ENCODE measurements around the gene CDKN2AIPNL. TPM values are rescaled to one million over a fixed set of nuclear protein-coding genes. Genes with fewer than 3 reads are reported as not detected.

CDKN2AIPNL gene
- total RNA-seq, 1 experiment from 2014 or later: 63.0 TPM

DNA sequence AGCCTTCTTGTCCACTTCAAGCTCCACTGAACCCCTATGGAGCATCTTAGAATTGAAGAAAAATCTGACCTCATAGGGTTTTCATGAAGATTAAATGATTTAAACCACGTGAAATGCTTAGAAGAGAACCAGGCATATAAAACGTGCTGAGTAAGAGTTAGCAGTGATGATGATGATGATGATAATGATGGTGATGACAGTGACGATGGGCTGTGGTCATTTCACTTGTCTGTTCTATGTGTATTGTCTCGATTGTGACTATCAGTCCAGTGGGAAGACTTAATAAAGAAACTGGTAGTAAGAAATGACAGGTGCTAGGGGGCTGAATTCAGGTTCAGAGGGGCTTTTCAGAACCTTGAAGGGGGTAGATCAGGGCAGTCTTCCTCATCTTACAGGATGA lies 45.1 kb upstream of the CDKN2AIPNL start:
- no peak overlapping the region for H2AFZ ChIP-seq (ENCODE audit: low read depth, low read length, poor library complexity, severe bottlenecking)
- POLR2A ChIA-PET: no interaction called here
- no peak for ATAC-seq
- no peaks in the 10 kb centered on the region for H3K9me2 ChIP-seq (ENCODE audit: insufficient read depth)
- no peaks in the 10 kb centered on the region for H3K9me3 ChIP-seq (ENCODE audit: control insufficient read depth in 1 of 2, insufficient read depth in 1 of 2, low read depth in 1 of 2, low read length in 2 of 2)
- H3K4me1 ChIP-seq (ENCODE audit: control insufficient read depth in 1 of 2, insufficient read depth in 2 of 2, low read length in 2 of 2): peaks cover 9 to 17% of the 10 kb centered on the region in 2 experiments
- no peak overlapping the region for H3K4me3 ChIP-seq (replicated peaks in 1 of 2; ENCODE audit: low read depth in 1 of 2, low read length in 2 of 2)
- CTCF ChIA-PET: interaction anchor here (1.2 kb wide), 1 partner anchor 9 kb away, joined by 3 read pairs; no protein-coding TSS in a partner anchor
- RAD21 ChIA-PET (ENCODE audit: low non-redundant PET in 1 of 2, low total read pairs in 2 of 2, uncharacterized antibody in 2 of 2, unreplicated experiment in 2 of 2): no interaction called here
- H4K20me1 ChIP-seq (ENCODE audit: insufficient read depth): no peaks in the 10 kb centered on the region
- H3K9ac ChIP-seq (ENCODE audit: low read length): no peak overlapping the region
- TF ChIP-seq FOSL1 (IDR thresholded peaks at IDR 0.05; ENCODE audit: low read depth) (no peak), CEBPB (IDR thresholded peaks at IDR 0.05; ENCODE audit: low read depth) (no peak), MAX (IDR thresholded peaks at IDR 0.05) (no peak), YY1 (IDR thresholded peaks at IDR 0.05; ENCODE audit: extremely low read depth, insufficient replicate concordance, low read depth, low read length) (no peak), TCF7L2 (IDR thresholded peaks at IDR 0.05; ENCODE audit: borderline replicate concordance, extremely low read depth, insufficient read depth, insufficient read length) (no peak), EZH2phosphoT487 (IDR thresholded peaks at IDR 0.05; ENCODE audit: borderline replicate concordance) (no peak), ELF1 (IDR thresholded peaks at IDR 0.05; ENCODE audit: borderline replicate concordance, low read depth) (no peak), CBX3 (IDR thresholded peaks at IDR 0.05; ENCODE audit: low read depth) (no peak)
- TF ChIP-seq, protein P1, sequence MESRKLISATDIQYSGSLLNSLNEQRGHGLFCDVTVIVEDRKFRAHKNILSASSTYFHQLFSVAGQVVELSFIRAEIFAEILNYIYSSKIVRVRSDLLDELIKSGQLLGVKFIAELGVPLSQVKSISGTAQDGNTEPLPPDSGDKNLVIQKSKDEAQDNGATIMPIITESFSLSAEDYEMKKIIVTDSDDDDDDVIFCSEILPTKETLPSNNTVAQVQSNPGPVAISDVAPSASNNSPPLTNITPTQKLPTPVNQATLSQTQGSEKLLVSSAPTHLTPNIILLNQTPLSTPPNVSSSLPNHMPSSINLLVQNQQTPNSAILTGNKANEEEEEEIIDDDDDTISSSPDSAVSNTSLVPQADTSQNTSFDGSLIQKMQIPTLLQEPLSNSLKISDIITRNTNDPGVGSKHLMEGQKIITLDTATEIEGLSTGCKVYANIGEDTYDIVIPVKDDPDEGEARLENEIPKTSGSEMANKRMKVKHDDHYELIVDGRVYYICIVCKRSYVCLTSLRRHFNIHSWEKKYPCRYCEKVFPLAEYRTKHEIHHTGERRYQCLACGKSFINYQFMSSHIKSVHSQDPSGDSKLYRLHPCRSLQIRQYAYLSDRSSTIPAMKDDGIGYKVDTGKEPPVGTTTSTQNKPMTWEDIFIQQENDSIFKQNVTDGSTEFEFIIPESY (IDR thresholded peaks at IDR 0.05; ENCODE audit: extremely low read depth, insufficient replicate concordance, low read length): no peak
- TF ChIP-seq, protein P2, sequence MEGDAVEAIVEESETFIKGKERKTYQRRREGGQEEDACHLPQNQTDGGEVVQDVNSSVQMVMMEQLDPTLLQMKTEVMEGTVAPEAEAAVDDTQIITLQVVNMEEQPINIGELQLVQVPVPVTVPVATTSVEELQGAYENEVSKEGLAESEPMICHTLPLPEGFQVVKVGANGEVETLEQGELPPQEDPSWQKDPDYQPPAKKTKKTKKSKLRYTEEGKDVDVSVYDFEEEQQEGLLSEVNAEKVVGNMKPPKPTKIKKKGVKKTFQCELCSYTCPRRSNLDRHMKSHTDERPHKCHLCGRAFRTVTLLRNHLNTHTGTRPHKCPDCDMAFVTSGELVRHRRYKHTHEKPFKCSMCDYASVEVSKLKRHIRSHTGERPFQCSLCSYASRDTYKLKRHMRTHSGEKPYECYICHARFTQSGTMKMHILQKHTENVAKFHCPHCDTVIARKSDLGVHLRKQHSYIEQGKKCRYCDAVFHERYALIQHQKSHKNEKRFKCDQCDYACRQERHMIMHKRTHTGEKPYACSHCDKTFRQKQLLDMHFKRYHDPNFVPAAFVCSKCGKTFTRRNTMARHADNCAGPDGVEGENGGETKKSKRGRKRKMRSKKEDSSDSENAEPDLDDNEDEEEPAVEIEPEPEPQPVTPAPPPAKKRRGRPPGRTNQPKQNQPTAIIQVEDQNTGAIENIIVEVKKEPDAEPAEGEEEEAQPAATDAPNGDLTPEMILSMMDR (IDR thresholded peaks at IDR 0.05 in 2 of 3, conservative IDR thresholded peaks at IDR 0.05 in 1 of 3; ENCODE audit: borderline replicate concordance in 1 of 3, insufficient read depth in 1 of 3, low read depth in 2 of 3, low read length in 2 of 3): no peak
- BruUV-seq (replicated peaks): no TSS peak
- no peak overlapping the region for H3K4me2 ChIP-seq (ENCODE audit: low read length)
- no peak overlapping the region for H3K27ac ChIP-seq (ENCODE audit: low read depth, low read length)
- no peaks in the 10 kb centered on the region for H3K27me3 ChIP-seq (ENCODE audit: insufficient read depth, low read length)
- intact Hi-C loops (cut with micrococcal nuclease): no loop called here
- H3K79me2 ChIP-seq (ENCODE audit: insufficient read depth, low read length): no peaks in the 10 kb centered on the region
- no peaks in the 10 kb centered on the region for H3K36me3 ChIP-seq (ENCODE audit: control insufficient read depth in 1 of 2, insufficient read depth in 2 of 2, low read length in 2 of 2)
- DNase-seq (ENCODE audit: low read depth, low spot score): no peak
